GM19099 (cell line): ENCODE results near the gene MGAT4D.

Source experiments
- POLR2A ChIP-seq: IDR thresholded peaks from 3 replicates; pipeline ENCODE4 v1.6.1; 2011; ENCODE audit warnings: low read depth; ENCODE audit not compliant: insufficient read length; ENCODE audit errors: extremely low read depth

Gene MGAT4D

GRCh38 chr4:140497747-140498636 lies at the start of gene MGAT4D:
TSS of gene MGAT4D (minus strand) at chr4:140498293. CDS start at chr4:140498222, 71 bp downstream.
- TF ChIP-seq POLR2A = no peak

GRCh38 chr4:140533951-140534480 lies 35.9 kb upstream of the MGAT4D start:
- no peak for TF ChIP-seq POLR2A

GRCh38 chr4:140529434-140529833 lies 31.3 kb upstream of the MGAT4D start:
- TF ChIP-seq POLR2A = no peak

- TF ChIP-seq POLR2A = peak; percentile 93
Observed at GRCh38 chr4:140523857-140524742, 26.0 kb upstream of the MGAT4D start, which contains the start of gene ELMOD2. TSS of gene ELMOD2 (plus strand) at chr4:140524168. CDS start at chr4:140525429, 1,261 bp downstream.

GRCh38 chr4:140523370-140523856 lies 25.3 kb upstream of the MGAT4D start:
- TF ChIP-seq POLR2A = no peak

GRCh38 chr4:140515423-140515822 lies 17.3 kb upstream of the MGAT4D start:
- TF ChIP-seq POLR2A = no peak

GRCh38 chr4:140504261-140504660 lies 6.2 kb upstream of the MGAT4D start:
- no peak for TF ChIP-seq POLR2A

- no peak for TF ChIP-seq POLR2A
Observed at GRCh38 chr4:140499391-140499790, 1.3 kb upstream of the MGAT4D start.

GRCh38 chr4:140497405-140497746 lies 717 bp downstream of the MGAT4D start:
- TF ChIP-seq POLR2A = no peak

- no peak for TF ChIP-seq POLR2A
Observed at GRCh38 chr4:140485939-140486338, 12.2 kb downstream of the MGAT4D start.

GRCh38 chr4:140483445-140483844 lies 14.6 kb downstream of the MGAT4D start:
- no peak for TF ChIP-seq POLR2A

GRCh38 chr4:140472156-140472555 lies 25.9 kb downstream of the MGAT4D start:
- TF ChIP-seq POLR2A = no peak

GRCh38 chr4:140469791-140470733 lies 28.0 kb downstream of the MGAT4D start:
- TF ChIP-seq POLR2A = no peak

- TF ChIP-seq POLR2A = no peak
Observed at GRCh38 chr4:140466146-140466545, 31.9 kb downstream of the MGAT4D start.

GRCh38 chr4:140463614-140464013 lies 34.5 kb downstream of the MGAT4D start:
- TF ChIP-seq POLR2A = no peak

- no peak for TF ChIP-seq POLR2A
Observed at GRCh38 chr4:140463182-140463581, 34.9 kb downstream of the MGAT4D start.
